Measurements from ENCODE around the gene LRRC73. TPM values are rescaled to one million over a fixed set of nuclear protein-coding genes. Genes with fewer than 3 reads are reported as not detected.

LRRC73 gene
- total RNA-seq, 1 donor from 2014 or later = 1.6 TPM

DNA sequence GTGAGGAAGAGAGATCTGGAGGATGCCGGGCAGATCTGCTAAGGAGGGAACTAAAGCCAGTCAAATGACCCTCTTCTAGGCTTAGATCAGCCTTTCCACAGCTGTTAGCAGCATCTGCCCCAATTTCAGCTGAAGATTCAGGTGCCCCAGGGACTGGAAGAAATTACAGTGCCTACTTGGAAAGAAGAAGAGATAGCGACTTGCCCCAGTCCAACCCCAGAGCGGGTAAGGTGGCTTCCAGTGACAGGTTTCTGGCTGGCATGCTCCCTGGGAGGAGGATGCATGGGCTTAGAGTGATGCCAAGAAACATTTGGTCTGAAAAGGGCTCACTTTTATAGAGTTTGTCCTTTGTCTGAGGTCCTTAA is 32.2 kb downstream of the LRRC73 start:
- Histone ChIP-seq H3K27me3 (ENCODE audit: low read depth) (no peaks in the 10 kb centered on the region), H3K4me3 (peak overlapping the region; percentile 77), H3K27ac (replicated peaks) (peak overlapping the region; percentile 83), H3K36me3 (peaks cover 2% of the 10 kb centered on the region), H3K4me1 (peaks cover 61% of the 10 kb centered on the region), H3K9me3 (replicated peaks) (no peaks in the 10 kb centered on the region)
- no peak for DNase-seq
- TF ChIP-seq, protein P1, sequence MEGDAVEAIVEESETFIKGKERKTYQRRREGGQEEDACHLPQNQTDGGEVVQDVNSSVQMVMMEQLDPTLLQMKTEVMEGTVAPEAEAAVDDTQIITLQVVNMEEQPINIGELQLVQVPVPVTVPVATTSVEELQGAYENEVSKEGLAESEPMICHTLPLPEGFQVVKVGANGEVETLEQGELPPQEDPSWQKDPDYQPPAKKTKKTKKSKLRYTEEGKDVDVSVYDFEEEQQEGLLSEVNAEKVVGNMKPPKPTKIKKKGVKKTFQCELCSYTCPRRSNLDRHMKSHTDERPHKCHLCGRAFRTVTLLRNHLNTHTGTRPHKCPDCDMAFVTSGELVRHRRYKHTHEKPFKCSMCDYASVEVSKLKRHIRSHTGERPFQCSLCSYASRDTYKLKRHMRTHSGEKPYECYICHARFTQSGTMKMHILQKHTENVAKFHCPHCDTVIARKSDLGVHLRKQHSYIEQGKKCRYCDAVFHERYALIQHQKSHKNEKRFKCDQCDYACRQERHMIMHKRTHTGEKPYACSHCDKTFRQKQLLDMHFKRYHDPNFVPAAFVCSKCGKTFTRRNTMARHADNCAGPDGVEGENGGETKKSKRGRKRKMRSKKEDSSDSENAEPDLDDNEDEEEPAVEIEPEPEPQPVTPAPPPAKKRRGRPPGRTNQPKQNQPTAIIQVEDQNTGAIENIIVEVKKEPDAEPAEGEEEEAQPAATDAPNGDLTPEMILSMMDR (IDR thresholded peaks at IDR 0.05; ENCODE audit: borderline replicate concordance) = no peak
- intact Hi-C loops (cut with micrococcal nuclease) = no loop called here

DNA sequence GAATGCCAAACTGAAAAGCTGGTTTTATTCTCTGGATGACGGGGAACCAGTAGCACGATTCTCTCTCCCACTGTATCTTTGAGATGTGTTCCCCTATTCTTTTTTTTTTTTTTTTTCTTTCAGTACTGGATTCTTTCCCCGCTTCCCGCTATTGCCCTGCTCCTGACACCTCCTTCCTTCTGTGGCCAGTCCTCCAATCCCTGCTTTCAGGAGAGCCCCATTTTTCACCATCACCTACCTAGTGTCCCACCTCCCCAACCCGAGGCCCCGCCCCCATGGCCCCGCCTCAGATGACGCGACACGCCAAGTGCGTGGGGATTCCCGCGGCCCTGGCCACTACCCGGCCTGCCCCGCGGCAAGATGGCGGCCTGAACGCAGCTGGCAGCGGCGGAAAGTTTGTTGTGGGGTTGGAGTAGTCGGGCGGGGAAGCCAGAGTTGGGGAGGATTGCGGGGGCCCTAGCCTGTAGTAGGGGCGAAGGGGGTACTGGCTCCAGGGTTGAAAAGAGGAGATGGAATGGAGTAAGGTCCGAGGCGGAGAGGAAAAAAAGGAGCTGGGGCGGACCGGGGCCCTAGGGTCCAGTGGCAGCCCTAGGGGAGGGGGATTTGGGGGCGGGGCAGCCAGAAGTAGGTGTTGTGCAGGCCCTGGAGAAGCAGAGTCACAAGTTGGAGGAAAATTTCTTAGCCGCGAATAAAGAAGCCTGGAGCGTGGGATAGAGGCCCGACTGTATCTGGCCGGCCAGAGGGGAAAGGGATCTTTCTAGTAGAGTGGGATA is 32.7 kb downstream of the LRRC73 start, which contains the start of gene TJAP1:
TSS of gene TJAP1 (plus strand) at position 336 of the 773 bp plus-strand sequence. CDS start 21,432 bp downstream, outside the sequence.
- H3K9me3 ChIP-seq (replicated peaks) = no peaks in the 10 kb centered on the region
- peaks cover 2% of the 10 kb centered on the region for H3K36me3 ChIP-seq
- TF ChIP-seq, protein P1 (IDR thresholded peaks at IDR 0.05; ENCODE audit: borderline replicate concordance) = no peak
- intact Hi-C loops (cut with micrococcal nuclease) = no loop called here
- no peaks in the 10 kb centered on the region for H3K27me3 ChIP-seq (ENCODE audit: low read depth)
- peak; percentile 94 for DNase-seq
- peak within 1 kb of the TSS; percentile 77 for H3K4me3 ChIP-seq
- H3K27ac ChIP-seq (replicated peaks) = peak within 1 kb of the TSS; percentile 83
- H3K4me1 ChIP-seq = peaks cover 60% of the 10 kb centered on the region

DNA sequence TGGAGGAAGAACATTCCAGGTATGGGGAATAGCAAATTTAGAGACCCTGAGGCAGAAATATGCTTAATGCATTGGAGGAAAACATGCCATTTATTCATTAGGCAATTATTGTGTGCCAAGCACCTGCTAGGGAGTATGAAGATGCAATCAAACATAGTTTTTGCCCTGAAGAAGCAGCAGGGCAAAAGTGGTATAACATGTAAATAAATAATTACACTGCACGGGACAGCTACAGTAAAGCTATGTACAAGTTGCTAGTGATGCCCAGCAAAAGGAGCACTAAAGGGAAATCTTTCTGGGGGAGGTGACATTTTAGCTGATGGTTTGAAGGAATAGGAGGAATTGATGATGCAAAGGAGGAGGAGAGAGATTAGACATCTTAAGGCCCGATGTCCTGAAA is 33.4 kb downstream of the LRRC73 start:
- intact Hi-C loops (cut with micrococcal nuclease) = no loop called here
- Histone ChIP-seq H3K27ac (replicated peaks) (peak overlapping the region; percentile 83), H3K9me3 (replicated peaks) (no peaks in the 10 kb centered on the region), H3K4me1 (peaks cover 53% of the 10 kb centered on the region), H3K4me3 (peak overlapping the region; percentile 77), H3K36me3 (peaks cover 2% of the 10 kb centered on the region), H3K27me3 (ENCODE audit: low read depth) (no peaks in the 10 kb centered on the region)
- no peak for DNase-seq
- TF ChIP-seq, protein P1 (IDR thresholded peaks at IDR 0.05; ENCODE audit: borderline replicate concordance) = no peak

- no peaks in the 10 kb centered on the region for H3K9me3 ChIP-seq (replicated peaks)
- no peak for DNase-seq
- H3K27ac ChIP-seq (replicated peaks) = no peak overlapping the region
- H3K36me3 ChIP-seq = peaks cover 2% of the 10 kb centered on the region
- TF ChIP-seq, protein P1 (IDR thresholded peaks at IDR 0.05; ENCODE audit: borderline replicate concordance) = no peak
- no peak overlapping the region for H3K4me3 ChIP-seq
- peaks cover 42% of the 10 kb centered on the region for H3K4me1 ChIP-seq
- intact Hi-C loops (cut with micrococcal nuclease) = no loop called here
- H3K27me3 ChIP-seq (ENCODE audit: low read depth) = no peaks in the 10 kb centered on the region
Observed at GRCh38 chr6:43475516-43475915, 34.6 kb downstream of the LRRC73 start.

DNA sequence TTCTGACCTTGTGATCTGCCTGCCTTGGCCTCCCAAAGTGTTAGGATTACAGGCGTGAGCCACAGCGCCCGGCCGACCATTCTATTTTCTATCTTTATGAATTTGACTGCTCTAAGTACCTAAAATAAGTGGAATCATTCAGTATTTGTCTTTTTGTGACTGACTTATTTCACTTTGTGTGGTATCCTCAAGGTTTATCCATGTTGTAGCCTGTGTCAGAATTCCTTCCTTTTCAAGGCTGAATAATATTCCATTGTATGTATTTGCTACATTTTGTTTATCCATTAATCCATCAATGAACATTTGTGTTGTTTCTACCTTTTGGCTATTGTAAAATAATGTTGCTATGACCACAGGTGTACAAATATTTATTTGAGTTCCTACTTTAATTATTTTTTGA is 37.6 kb downstream of the LRRC73 start:
- H3K9me3 ChIP-seq (replicated peaks) = no peaks in the 10 kb centered on the region
- intact Hi-C loops (cut with micrococcal nuclease) = no loop called here
- H3K27ac ChIP-seq (replicated peaks) = no peak overlapping the region
- TF ChIP-seq, protein P1 (IDR thresholded peaks at IDR 0.05; ENCODE audit: borderline replicate concordance) = no peak
- no peak overlapping the region for H3K4me3 ChIP-seq
- no peak for DNase-seq
- peaks cover 36% of the 10 kb centered on the region for H3K4me1 ChIP-seq
- peaks cover 5% of the 10 kb centered on the region for H3K27me3 ChIP-seq (ENCODE audit: low read depth)
- no peaks in the 10 kb centered on the region for H3K36me3 ChIP-seq

Data from left ventricle myocardium inferior (tissue), 1 donor.